ENCODE results near the gene PLEKHH2.

- TF ChIP-seq CTCF (IDR thresholded peaks at IDR 0.05) = no peak
- no peak for TF ChIP-seq POLR2A (IDR thresholded peaks at IDR 0.05)
Measured at GRCh38 chr2:43622931-43623451, 14.1 kb upstream of the PLEKHH2 start.

Measured in body of pancreas (tissue), 4 donors.